Measurements from ENCODE around the gene TALDO1.
"Not testable (repeated sequence)": the region's sequence is repeated elsewhere in the genome, so short reads cannot be mapped to it uniquely, and the experiment has no call there.

The TALDO1 gene

GRCh38 chr11:737899-738298 is 9.4 kb upstream of the TALDO1 start:
- DNase-seq = not testable (repeated sequence)

- DNase-seq = no peak
Observed at GRCh38 chr11:742156-742546, 5.1 kb upstream of the TALDO1 start.

- DNase-seq = no peak
Observed at GRCh38 chr11:742571-743201, 4.6 kb upstream of the TALDO1 start.

GRCh38 chr11:745428-745827 is 1.8 kb upstream of the TALDO1 start:
- DNase-seq = no peak

GRCh38 chr11:746289-747157 is 741 bp upstream of the TALDO1 start:
- DNase-seq = no peak

- DNase-seq = no peak
Observed at GRCh38 chr11:748007-748359, 719 bp downstream of the TALDO1 start.

- no peak for DNase-seq
Observed at GRCh38 chr11:749731-750130, 2.5 kb downstream of the TALDO1 start.

- DNase-seq = no peak
Observed at GRCh38 chr11:760236-760635, 13.0 kb downstream of the TALDO1 start.

- no peak for DNase-seq
Observed at GRCh38 chr11:761526-762108, 14.4 kb downstream of the TALDO1 start.

GRCh38 chr11:762421-763072 is 15.3 kb downstream of the TALDO1 start:
- DNase-seq = no peak

GRCh38 chr11:763073-763463 is 15.8 kb downstream of the TALDO1 start:
- no peak for DNase-seq

GRCh38 chr11:763549-764321 is 16.5 kb downstream of the TALDO1 start:
- DNase-seq = no peak

- no peak for DNase-seq
Observed at GRCh38 chr11:764322-765024, 17.2 kb downstream of the TALDO1 start.

GRCh38 chr11:765025-765801 is 17.9 kb downstream of the TALDO1 start:
- DNase-seq = no peak

GRCh38 chr11:765802-766091 is 18.5 kb downstream of the TALDO1 start:
- DNase-seq = no peak

GRCh38 chr11:766106-766935 is 19.1 kb downstream of the TALDO1 start:
- no peak for DNase-seq

- no peak for DNase-seq
Observed at GRCh38 chr11:766936-767210, 19.6 kb downstream of the TALDO1 start.

- DNase-seq = no peak
Observed at GRCh38 chr11:767238-767637, 20.0 kb downstream of the TALDO1 start.

- no peak for DNase-seq
Observed at GRCh38 chr11:769887-770641, 22.8 kb downstream of the TALDO1 start.

Data from NCI-H1048 (cell line).